M059J (cell line): Measurements from ENCODE around the gene ZNF484. TPM values are rescaled to one million over a fixed set of nuclear protein-coding genes. Genes with fewer than 3 reads are reported as not detected.
"Not testable (repeated sequence)": the region's sequence is repeated elsewhere in the genome, so short reads cannot be mapped to it uniquely, and the experiment has no call there.

Source experiments
- DNase-seq: peaks from one replicate; pipeline ENCODE4 v3.0.0-alpha.2; 2012; ENCODE audit warnings: low read depth
- total RNA-seq: library from RNA; depleted of rRNA; stranded (reverse); fragments of >200 nt; shearing (Covaris generic); gene quantifications from 2 replicates; pipeline ENCODE4 v1.2.3, GENCODE V29; 2014; rRNA removed

The ZNF484 gene
- 7.6 and 10.1 TPM in 2 replicates for total RNA-seq

DNA sequence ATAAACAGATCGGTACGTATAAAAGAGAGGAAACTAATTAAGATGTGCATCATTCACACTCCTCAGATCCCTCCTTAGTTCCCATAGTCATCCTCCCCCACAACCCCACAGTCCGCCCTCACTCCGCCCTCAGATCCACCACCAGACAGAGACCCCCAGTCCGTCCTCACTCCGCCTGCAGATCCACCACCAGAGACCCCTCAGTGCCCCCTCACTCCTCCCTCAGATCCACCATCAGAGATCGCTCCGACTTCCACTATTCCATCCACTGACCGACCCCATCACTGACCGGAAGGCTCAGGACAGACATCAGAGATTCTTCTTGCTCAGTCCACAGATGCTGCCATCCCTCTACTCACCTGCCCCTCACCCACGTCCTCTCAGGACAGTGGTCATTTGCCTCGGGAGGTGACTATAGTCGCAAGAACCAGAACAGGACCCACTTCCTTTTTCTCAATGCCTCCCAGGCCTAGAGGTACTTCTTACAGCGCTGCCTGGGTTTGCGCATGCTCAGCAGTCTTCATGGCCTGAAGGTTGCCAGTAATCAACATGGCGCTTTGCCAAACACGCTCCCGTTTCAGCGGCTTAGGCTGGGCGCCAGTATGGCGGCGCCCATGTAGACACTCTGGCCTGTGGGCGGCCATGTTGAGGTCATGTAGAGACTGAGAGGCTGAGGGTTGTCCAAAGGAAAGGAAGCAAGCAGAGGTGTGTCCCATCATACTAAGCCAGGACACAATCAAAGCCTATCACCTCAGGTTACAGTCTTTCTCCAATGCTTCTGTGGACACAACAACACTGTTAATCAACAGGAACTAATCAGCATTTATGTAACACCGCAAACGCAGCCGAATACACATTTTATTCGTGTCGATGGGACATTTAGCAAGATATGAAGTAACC, at the start of gene ZNF484:
Gene ZNF484, minus strand, starts transcription at position 508 of the 900 bp plus-strand sequence. CDS start 3,009 bp downstream, outside the sequence.
- peak; percentile 98 for DNase-seq

DNA sequence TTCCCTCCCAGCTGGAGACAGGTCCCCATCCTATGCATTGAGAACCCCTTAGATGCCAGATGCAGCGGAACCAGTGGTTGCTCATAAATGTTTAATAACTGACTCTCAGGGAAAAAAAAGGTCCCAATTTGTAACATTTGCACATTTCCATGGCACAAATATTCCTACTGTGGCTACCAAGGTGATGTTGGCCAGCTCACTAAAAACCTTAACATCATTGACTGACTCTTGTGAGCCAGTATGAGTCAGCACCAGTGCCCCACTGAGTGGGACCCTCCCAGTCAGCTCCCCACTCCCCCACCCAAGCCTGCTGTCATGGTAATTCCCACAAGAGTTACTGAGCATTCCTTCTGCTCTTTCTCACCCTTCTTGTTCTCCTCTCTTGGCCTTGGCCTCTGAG, 42.6 kb upstream of the ZNF484 start:
- DNase-seq, result no peak

DNA sequence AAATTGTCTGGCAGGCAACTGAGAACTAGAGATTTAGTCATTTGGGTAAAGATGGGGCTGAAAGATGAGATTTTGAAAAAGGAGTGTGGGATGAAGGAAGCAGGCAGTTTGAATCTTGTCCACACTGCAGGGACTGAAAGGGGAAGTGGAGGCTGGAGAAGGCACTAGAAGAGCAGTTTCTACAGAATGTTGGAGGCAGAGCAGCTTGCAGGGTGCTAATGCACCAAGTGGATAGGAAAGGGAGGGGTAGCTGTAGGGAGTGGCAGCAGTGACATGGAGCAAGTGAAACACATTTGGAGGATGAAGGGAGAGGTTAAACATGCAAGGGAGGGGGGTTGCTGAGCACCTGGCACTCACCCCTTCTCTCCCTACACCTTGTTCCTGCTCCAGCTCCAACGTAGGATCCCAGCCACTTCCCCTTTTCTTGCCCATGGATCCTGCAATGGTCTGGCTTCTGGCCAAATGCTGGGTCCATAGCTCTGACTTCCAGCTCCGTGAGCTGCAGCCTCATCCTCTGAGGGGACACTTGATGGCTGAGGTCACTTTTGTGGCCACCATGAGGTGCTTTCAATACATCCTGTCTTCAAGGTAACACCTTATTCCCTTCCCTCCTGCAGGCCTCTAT, 39.5 kb upstream of the ZNF484 start:
- no peak for DNase-seq

DNA sequence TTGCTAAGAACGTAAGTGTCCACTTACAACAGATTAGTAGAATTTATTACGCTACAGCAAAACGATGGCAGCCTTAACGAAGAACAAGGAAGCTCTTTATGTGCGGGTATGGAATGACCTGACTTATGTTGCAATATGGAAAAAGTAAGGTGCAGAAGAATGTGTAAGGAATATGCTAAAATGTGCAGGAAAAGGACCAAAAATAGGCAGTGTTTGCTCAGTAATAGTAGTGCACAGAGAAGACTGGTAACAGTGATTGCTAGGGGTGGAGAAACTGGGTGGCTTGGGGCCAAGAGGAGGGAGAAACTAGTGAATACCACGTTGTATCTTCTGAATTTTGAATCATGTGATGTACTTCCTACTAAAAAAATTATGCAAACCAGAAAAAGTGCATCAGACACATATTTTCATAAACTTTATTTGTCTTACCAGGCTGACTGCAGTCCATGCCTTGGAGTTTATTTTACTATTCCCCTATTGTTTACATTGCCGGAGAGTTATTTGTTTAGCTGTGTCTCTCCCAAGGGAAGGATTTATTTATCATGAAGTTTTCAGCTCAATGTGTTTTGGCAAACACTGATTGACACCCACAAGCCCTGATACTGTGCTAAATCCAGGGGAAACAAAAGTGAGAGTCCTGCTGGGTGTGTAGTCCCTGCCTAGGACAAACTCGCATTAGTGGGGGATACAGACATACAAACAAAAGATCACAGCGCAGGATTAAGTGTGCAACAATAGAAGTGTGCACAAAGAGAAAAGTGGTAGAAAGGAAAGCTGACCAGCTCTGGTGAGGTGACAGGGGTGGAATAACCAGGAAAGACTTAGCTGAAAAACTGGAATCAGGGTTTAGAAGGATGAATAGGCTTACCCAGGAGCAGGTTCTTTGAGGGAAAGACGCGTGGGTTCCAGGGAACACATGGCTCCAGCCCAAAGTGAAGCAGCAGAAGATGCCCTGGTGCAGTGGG, 34.0 kb upstream of the ZNF484 start:
- no peak for DNase-seq

GRCh38 chr9:92905137-92905536, 27.3 kb upstream of the ZNF484 start:
- DNase-seq, result not testable (repeated sequence)

- DNase-seq, result no peak
Observed at GRCh38 chr9:92897323-92897722, 19.5 kb upstream of the ZNF484 start.

DNA sequence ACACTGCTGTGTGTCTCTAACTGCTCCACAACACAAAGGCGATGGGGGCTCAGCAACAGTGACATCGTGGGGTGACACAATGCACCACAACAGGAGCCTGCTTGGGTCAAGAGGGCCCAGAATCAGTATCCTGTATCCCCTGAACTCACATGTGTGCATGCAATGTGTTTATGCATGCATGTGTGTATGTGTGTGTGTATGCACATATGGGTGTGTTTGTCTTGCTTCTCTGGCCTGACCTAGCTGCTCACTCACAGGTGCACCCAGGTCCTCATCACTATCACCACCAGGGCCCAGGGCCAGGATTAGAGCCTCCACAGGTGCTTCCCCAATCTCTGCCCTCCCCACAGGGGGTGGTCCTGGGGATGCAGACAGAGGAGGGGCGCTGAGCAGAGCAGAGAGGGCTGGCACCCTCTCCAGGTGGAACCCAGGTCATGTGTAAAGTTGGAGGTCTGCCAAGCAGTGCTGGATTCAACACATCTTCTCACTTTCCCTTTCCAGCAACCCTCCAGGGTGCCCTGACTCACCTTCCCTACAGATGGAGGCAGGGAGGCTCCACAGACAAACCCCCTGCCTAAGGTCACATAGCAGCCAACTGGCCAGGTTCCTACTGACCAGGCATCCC, 18.1 kb upstream of the ZNF484 start:
- DNase-seq, result no peak

GRCh38 chr9:92894711-92895362, 17.0 kb upstream of the ZNF484 start:
- DNase-seq, result no peak

DNA sequence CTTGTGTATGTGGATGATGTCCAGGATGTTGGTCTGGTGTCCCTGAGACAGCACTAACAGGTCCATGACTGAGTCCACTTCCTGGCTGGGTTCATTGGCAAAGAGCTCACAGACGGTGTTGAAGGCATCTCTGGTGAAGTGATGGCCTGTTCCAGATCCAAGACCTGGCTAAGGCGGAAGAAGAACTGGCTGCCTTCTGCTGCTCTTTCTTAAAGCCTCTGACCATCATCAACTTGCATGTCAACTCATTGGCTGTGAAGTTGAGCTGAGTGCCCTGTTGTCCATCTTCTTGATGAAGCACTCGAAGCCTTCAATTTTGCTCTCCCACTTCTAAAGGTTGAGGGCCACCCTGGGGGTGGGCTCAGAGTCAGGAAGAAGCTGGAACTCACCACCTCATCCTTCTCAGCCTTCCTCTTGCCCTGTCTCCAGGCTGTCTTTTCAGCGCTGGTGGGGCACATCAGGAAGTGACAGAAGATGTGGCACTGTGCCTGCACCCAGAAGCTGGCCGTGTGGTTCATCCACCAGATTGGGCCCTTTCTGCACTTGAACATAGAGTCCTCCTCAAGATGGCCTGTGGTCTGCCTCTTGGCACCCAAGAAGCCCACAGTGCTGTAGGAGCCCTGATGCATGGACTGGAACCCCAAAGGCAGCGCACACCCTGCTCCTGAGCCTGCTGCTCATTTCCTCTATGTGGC, 16.2 kb upstream of the ZNF484 start:
- DNase-seq, result not testable (repeated sequence)

GRCh38 chr9:92892276-92892675, 14.4 kb upstream of the ZNF484 start:
- DNase-seq, result not testable (repeated sequence)

- DNase-seq, result no peak
Observed at GRCh38 chr9:92890761-92891160, 12.9 kb upstream of the ZNF484 start.

- no peak for DNase-seq
Observed at GRCh38 chr9:92887880-92888338, 10.1 kb upstream of the ZNF484 start.

- peak; percentile 44 for DNase-seq
Observed at GRCh38 chr9:92886846-92887610, 9.2 kb upstream of the ZNF484 start.

DNA sequence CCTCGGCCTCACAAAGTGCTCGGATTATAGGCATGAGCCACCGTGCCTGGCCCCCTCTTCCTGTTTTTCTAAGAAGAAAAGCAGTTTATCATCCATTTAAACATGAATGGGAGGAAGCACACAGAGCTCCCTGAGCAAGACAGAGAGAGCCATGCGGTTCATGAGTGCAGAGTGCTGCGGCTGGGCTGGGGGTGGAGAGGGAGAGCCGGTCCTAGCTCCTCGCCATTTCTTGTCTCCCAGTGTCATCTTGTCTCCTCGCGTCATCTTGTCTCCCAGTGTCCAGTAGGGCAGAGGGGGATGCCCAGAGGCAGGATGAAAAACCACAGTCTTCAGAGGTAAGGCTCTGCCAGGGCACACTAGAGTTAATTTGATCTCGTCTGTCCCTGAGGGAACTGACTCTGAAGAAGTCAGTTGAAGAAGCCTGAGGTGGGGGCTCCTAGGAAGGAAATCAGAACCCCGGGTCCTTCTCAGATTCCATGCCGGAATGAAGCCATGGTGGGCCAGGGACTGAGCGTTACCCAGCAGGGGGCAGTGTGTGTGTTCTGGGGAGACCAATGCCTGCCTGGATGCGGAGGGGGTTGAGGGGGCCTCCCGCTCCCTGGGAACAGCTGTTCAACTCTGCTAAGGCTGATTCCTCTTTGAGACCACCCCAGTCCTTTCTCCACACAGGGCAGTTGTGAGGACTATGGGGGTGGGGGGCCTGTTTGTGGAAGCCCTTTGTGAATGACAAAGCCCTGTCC, 6.0 kb upstream of the ZNF484 start:
- not testable (repeated sequence) for DNase-seq

- DNase-seq, result no peak
Observed at GRCh38 chr9:92882276-92882675, 4.4 kb upstream of the ZNF484 start.

DNA sequence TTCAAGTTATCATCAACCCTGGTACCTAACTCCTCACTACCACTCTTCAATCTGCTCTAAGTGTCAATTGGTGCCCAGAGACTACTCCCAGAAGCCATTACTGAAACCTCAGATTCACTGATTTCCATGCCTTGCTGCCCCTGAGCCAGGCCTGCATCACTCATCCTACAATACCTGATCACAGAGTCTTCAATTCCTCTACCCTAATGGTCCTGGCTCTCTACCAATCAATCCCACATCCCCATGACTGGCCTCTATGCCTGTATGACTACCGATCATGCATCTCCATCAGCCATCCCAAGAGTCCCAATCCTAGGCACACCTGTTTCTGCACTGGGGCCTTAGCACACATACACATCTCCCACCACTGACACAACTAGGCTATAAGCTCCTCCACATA, 2.5 kb downstream of the ZNF484 start:
- DNase-seq, result no peak

- DNase-seq, result no peak
Observed at GRCh38 chr9:92870289-92870688, 7.5 kb downstream of the ZNF484 start.

DNA sequence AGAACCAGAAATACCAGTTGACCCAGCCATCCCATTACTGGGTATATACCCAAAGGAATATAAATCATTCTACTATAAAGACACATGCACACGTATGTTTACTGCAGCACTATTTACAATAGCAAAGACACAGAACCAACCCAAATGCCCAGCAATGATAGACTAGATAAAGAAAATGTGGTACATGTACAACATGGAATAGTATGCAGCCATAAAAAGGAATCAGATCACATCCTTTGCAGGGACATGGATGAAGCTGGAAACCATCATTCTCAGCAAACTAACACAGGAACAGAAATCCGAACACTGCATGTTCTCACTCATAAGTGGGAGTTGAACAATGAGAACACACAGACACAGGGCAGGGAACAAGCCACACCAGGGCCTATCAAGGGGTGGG, 11.2 kb downstream of the ZNF484 start:
- not testable (repeated sequence) for DNase-seq

- DNase-seq, result no peak
Observed at GRCh38 chr9:92864152-92864551, 13.7 kb downstream of the ZNF484 start.
